Esophagus (tissue), 2 donors: ENCODE measurements around the gene UNKL. TPM values are rescaled to one million over a fixed set of nuclear protein-coding genes. Genes with fewer than 3 reads are reported as not detected.

Source experiments
- H3K27ac ChIP-seq, 2 donors: one replicate each; pipeline ENCODE4 v1.5.1; 2013; ENCODE audit warnings: low read depth in 2 of 2, mild to moderate bottlenecking in 2 of 2, inconsistent platforms in 1 of 2, low read length in 1 of 2, moderate library complexity in 1 of 2
- H3K27me3 ChIP-seq, 2 donors: one replicate each; pipeline ENCODE4 v1.6.1; 2013; ENCODE audit warnings: low read length in 2 of 2, control low read depth in 1 of 2, mild to moderate bottlenecking in 1 of 2; ENCODE audit not compliant: insufficient read depth in 2 of 2, control insufficient read depth in 1 of 2
- H3K36me3 ChIP-seq, 2 donors: one replicate each; pipeline ENCODE4 v1.6.1; 2013; ENCODE audit warnings: low read length in 1 of 2; ENCODE audit not compliant: control insufficient read depth in 2 of 2, insufficient read depth in 2 of 2
- H3K4me1 ChIP-seq, 2 donors: one replicate each; pipeline ENCODE4 v1.6.1; 2013; ENCODE audit warnings: low read length in 1 of 2; ENCODE audit not compliant: control insufficient read depth in 2 of 2, insufficient read depth in 2 of 2
- H3K4me3 ChIP-seq, 2 donors: one replicate each; pipeline ENCODE4 v1.5.1; 2013; ENCODE audit warnings: low read length in 2 of 2, mild to moderate bottlenecking in 2 of 2, low read depth in 1 of 2, moderate library complexity in 1 of 2
- H3K9me3 ChIP-seq, 2 donors: one replicate each; pipeline ENCODE4 v1.6.1; 2013; ENCODE audit warnings: mild to moderate bottlenecking in 2 of 2, low read depth in 1 of 2, low read length in 1 of 2, moderate library complexity in 1 of 2; ENCODE audit not compliant: control insufficient read depth in 2 of 2, insufficient read depth in 1 of 2
- WGBS, 2 donors: extraction: QIAGEN DNeasy Blood & Tissue Kit; methylation state at CpG; one replicate each; pipeline ENCODE4 v1.1.7; 2013; 5-methylcytosine and 5-hydroxymethylcytosine counted together
- polyA plus RNA-seq, 2 donors: library from polyadenylated mRNA; stranded (reverse); fragments of 200-250 nt; gene quantifications; one replicate each; pipeline ENCODE4 v1.2.3, GENCODE V29; 2013
- donor health status: healthy with polysubstance abuse.
- donor health status: Bipolar disorder and iron deficiency.

UNKL gene
- polyA plus RNA-seq, 2 donors, result 5.4 to 8.1 TPM

GRCh38 chr16:1315081-1316032, 99.1 kb downstream of the UNKL start:
- H3K36me3 ChIP-seq, result peaks cover 20 to 74% of the 10 kb centered on the region in 2 donors
- no peaks in the 10 kb centered on the region for H3K9me3 ChIP-seq
- no peak overlapping the region for H3K4me3 ChIP-seq
- WGBS, 2 donors, result 82 to 84% methylated on average over 45 to 46 of the region's 46 CpGs
- H3K4me1 ChIP-seq, result peaks cover 12 to 21% of the 10 kb centered on the region in 2 donors
- H3K27ac ChIP-seq, result no peak overlapping the region
- no peaks in the 10 kb centered on the region for H3K27me3 ChIP-seq

DNA sequence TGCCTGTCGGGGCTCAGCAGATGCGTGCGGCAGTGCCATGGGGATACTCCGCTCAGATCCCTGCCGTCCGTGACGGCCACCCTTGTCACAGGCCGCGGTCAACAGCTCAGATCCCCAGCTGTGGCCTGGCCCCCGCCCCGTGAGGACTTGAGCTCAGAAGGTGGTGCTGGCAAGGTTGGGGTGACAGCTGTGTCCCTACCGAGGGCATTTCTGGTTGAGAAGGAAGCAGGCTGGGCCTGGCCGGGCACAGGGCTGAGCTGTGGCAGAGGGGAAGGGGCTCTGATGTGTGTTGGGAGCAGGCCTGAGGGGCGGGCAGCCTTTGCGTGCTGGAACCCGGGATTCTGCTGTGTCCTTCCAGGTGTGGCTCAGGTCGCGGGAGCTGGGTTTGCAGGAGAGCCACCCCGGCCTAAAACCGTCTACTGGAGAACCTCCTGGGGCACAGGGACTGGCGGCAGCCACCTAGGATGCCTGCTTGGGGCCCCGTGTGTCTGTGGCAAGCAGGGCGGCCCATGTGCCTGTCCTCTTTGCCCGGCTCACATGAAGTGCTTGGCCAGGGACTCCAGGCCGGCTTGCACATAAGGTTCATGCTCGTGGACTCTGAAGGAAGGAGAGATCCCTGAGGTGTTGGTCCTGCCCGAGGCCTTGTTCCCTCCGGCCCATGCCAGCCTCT, 100.0 kb downstream of the UNKL start:
- peaks cover 12 to 66% of the 10 kb centered on the region in 2 donors for H3K36me3 ChIP-seq
- H3K27ac ChIP-seq, result no peak overlapping the region
- no peaks in the 10 kb centered on the region for H3K27me3 ChIP-seq
- peaks cover 12 to 21% of the 10 kb centered on the region in 2 donors for H3K4me1 ChIP-seq
- H3K9me3 ChIP-seq, result no peaks in the 10 kb centered on the region
- H3K4me3 ChIP-seq, result no peak overlapping the region
- 87 to 89% methylated on average over 28 of the region's 28 CpGs for WGBS, 2 donors

GRCh38 chr16:1313721-1314369, 100.7 kb downstream of the UNKL start:
- H3K4me3 ChIP-seq, result no peak overlapping the region
- H3K27me3 ChIP-seq, result no peaks in the 10 kb centered on the region
- peaks cover 10 to 60% of the 10 kb centered on the region in 2 donors for H3K36me3 ChIP-seq
- WGBS, 2 donors, result 86 to 87% methylated on average over 38 of the region's 38 CpGs
- no peak overlapping the region for H3K27ac ChIP-seq
- peaks cover 12 to 21% of the 10 kb centered on the region in 2 donors for H3K4me1 ChIP-seq
- no peaks in the 10 kb centered on the region for H3K9me3 ChIP-seq

Other genes starting within 250 kb of the UNKL start
- under 1 TPM; 0.10 to 0.15 TPM for gene TPSG1, start 189.4 kb downstream of the UNKL start, polyA plus RNA-seq
- gene TPSB2, start 184.5 kb downstream of the UNKL start, polyA plus RNA-seq, result 10 to 100 TPM in 1 of 2 donors, 1 to 10 TPM in 1; 5.7 to 37.8 TPM
- 10 to 100 TPM in 1 of 2 donors, 1 to 10 TPM in 1; 2.8 to 33.0 TPM for gene TPSAB1, start 174.0 kb downstream of the UNKL start, polyA plus RNA-seq
- 1 to 10 TPM in 1 of 2 donors, under 1 TPM in 1; 0.83 to 1.5 TPM for gene TPSD1, start 158.6 kb downstream of the UNKL start, polyA plus RNA-seq
- 10 to 100 TPM; 35.4 to 56.9 TPM for gene UBE2I, start 105.1 kb downstream of the UNKL start, polyA plus RNA-seq
- 1 to 10 TPM; 1.2 to 2.7 TPM for gene BAIAP3, start 81.1 kb downstream of the UNKL start, polyA plus RNA-seq
- 10 to 100 TPM; 31.4 to 53.0 TPM for gene TSR3, start 62.8 kb downstream of the UNKL start, polyA plus RNA-seq
- 10 to 100 TPM; 33.6 to 39.1 TPM for gene GNPTG, start 62.8 kb downstream of the UNKL start, polyA plus RNA-seq
- 10 to 100 TPM; 11.6 to 24.6 TPM for gene UQCC4, start 6.0 kb upstream of the UNKL start, polyA plus RNA-seq
- not detected for gene PERCC1, start 16.4 kb upstream of the UNKL start, polyA plus RNA-seq
- gene CCDC154, start 29.9 kb upstream of the UNKL start, polyA plus RNA-seq, result under 1 TPM; 0.44 to 0.98 TPM
- gene CLCN7, start 60.3 kb upstream of the UNKL start, polyA plus RNA-seq, result 10 to 100 TPM; 18.7 to 33.1 TPM
- not detected for gene PTX4, start 74.2 kb upstream of the UNKL start, polyA plus RNA-seq
- gene TELO2, start 78.7 kb upstream of the UNKL start, polyA plus RNA-seq, result 10 to 100 TPM; 32.6 to 60.8 TPM
- 1 to 10 TPM; 3.4 to 6.2 TPM for gene TMEM204, start 119.0 kb upstream of the UNKL start, polyA plus RNA-seq
- 1 to 10 TPM; 4.3 to 8.8 TPM for gene IFT140, start 197.4 kb upstream of the UNKL start, polyA plus RNA-seq
- 10 to 100 TPM in 1 of 2 donors, 1 to 10 TPM in 1; 4.8 to 10.5 TPM for gene CRAMP1, start 197.7 kb upstream of the UNKL start, polyA plus RNA-seq